HG03159 (cell line): ENCODE results near the gene PLEKHA4.
A peak's percentile ranks its signal among the peaks of the same experiment; 100 is the strongest.
"Not testable (repeated sequence)": the region's sequence is repeated elsewhere in the genome, so short reads cannot be mapped to it uniquely, and the experiment has no call there.

Experiments
- ATAC-seq: cut with Tn5 transposase; IDR thresholded peaks from one replicate; pipeline ENCODE4 v1.9.1; 2021; ENCODE audit warnings: mild to moderate bottlenecking, moderate library complexity; ENCODE audit not compliant: unreplicated experiment

The PLEKHA4 gene

DNA sequence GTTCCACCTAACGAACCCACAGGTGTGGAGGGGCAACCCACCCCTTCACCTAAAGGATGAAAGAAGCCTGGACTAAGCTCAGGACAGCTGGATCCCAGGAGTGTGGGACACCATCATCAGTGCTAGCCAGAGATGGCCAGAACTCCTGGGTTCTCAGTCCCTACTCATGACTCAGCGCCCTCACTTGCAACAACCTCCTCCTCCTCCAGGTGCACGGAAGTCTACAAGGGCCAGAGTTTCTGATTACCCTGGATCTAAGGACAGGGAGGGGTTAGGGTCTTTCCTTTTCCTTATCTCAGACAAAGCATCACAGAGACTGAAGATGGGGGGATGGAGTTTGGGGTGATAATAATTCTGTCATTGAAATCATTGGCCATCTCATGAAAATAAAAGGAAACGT, 22.1 kb upstream of the PLEKHA4 start:
- ATAC-seq = no peak

DNA sequence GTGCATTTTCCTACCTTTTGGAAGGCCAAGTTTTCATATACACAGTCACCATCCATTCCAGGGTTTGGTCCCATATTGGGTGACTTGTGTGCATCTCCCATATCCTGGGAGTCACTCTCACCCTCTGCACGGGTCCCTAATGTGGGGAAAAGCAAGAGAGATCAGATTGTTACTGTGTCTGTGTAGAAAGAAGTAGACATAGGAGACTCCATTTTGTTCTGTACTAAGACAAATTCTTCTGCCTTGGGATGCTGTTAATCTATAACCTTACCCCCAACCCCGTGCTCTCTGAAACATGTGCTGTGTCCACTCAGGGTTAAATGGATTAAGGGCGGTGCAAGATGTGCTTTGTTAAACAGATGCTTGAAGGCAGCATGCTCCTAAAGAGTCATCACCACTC, 21.1 kb upstream of the PLEKHA4 start:
- not testable (repeated sequence) for ATAC-seq

DNA sequence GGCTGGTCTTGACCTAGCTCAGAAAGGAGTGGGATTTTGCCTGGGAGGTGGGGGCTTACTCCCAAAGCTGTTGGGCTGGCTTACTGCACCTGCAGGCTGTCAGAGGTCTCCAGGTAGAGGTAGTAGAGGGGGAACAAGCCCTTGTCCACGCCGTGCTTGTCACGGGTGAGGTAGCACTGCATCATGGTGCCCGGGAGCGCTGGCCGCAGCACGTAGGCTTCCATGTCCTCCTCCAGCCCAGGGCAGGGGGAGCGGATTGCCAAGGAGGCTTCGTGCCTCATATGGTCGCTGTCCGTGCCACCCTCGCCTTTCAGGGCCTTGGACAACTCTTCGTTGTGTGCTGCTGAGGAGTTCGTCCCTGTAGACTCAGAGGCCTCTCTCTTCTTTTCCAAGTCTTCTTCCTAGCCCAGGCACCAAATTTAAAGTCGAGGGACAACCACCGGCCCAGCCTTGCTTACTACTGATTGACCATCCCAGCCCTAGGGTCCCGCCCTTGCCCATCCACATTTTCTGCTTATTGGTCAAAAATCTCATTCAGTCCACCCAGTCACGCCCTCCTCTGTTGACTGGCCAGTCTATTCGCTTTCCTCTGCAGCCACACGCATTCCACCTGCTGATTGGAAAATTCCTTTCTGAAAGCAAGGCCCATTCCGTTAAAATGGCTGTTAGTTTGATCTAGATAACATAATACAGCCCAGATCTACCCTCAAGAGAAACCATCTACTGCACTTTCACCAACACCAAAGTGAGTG, 19.6 kb upstream of the PLEKHA4 start:
- ATAC-seq = no peak

DNA sequence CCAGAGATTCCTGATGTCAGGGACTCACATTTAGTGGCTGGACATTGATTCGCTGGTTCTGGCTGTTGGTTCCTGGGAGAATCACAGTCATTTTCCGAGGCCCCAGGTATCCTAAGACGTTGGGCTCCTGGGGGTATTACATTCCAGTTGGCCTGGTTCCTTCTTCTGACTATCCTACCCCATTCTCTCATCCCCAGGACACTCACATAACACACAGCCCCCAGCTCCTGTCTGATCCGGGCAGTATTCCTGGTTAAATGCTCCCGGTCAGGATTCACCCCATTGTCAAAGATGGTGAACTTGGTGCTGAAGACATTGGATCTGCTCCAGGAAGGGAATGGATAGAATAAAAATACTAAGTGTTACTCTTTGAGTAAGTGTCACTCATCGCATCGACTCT, 15.3 kb upstream of the PLEKHA4 start:
- no peak for ATAC-seq

DNA sequence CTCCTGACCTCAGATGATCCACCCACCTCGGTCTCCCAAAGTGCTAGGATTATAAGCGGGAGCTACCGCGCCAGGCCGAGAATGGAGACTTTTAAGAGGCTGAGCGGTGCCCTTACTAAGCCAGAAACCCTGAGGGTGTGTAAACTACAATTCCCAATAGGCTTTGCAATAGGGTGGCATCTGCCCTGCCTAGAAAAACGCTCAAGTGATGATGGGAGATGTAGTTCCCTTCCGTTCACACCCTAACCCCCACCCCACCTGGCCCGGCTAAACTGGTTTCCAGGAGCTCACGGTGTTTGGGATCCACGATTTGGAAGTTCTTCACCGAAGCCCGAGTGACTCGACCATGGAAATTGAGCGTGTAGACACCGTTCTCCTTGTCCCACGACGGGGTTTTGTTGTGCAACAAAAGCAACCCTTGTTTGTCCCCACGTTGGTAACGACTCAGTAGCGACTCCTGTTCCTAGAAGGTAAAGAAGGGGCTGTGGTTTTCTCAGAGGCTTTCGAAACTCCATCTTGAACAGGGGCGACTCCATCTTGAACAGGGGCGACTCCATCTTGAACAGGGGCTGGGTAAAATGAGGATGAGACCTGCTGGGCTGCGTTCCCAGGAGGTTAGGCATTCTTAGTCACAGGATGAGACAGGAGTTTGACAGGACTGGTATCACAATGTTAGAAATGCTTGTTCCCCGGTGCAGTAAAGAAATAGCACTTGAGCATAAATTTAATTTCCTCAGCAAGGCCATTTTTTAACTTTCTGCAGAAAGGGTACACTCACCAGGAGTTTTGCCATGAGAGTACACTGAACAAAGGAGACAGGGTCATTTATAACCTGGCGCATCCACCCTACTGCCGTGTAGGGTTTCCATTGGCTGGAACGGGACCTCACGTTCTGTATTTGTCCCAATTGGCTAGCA, 13.6 kb upstream of the PLEKHA4 start:
- ATAC-seq = no peak

- not testable (repeated sequence) for ATAC-seq
Measured at GRCh38 chr19:48879696-48880095, 11.3 kb upstream of the PLEKHA4 start.

- ATAC-seq = no peak
Measured at GRCh38 chr19:48879025-48879637, 10.7 kb upstream of the PLEKHA4 start.

GRCh38 chr19:48878196-48879024, 10.0 kb upstream of the PLEKHA4 start:
- no peak for ATAC-seq

DNA sequence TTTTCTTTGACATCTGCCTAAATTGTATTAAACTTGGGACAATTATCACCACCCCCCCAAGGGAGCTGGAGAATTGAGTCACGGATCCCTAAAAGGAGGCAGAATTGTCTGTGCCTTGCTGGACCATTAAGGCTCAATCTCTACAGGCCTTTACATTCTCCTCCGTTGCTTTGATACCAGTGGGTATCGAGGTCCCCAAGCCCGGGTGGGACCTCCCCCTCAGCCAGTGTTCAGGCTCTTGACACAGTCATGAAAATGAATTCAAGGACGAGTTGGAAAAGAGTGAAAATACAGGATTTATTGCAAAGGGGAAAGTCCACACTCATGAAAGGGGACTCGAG, 9.4 kb upstream of the PLEKHA4 start:
- ATAC-seq = no peak

- ATAC-seq = not testable (repeated sequence)
Measured at GRCh38 chr19:48876043-48876981, 7.9 kb upstream of the PLEKHA4 start.

DNA sequence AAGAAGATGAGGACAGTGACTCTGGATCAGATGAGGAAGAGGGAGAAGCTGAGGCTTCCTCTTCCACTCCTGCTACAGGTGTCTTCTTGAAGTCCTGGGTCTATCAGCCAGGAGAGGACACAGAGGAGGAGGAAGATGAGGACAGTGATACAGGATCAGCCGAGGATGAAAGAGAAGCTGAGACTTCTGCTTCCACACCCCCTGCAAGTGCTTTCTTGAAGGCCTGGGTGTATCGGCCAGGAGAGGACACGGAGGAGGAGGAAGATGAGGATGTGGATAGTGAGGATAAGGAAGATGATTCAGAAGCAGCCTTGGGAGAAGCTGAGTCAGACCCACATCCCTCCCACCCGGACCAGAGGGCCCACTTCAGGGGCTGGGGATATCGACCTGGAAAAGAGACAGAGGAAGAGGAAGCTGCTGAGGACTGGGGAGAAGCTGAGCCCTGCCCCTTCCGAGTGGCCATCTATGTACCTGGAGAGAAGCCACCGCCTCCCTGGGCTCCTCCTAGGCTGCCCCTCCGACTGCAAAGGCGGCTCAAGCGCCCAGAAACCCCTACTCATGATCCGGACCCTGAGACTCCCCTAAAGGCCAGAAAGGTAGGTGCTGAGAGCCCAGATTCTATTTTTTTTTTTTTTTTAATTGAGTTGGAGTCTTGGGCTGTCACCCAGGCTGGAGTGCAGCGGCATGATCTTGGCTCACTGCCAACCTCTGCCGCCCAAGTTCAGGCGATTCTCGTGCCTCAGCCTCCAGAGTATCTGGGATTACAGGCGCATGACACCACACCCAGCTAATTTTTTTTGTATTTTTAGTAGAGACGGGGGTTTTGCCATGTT, 6.1 kb upstream of the PLEKHA4 start:
- ATAC-seq = no peak

DNA sequence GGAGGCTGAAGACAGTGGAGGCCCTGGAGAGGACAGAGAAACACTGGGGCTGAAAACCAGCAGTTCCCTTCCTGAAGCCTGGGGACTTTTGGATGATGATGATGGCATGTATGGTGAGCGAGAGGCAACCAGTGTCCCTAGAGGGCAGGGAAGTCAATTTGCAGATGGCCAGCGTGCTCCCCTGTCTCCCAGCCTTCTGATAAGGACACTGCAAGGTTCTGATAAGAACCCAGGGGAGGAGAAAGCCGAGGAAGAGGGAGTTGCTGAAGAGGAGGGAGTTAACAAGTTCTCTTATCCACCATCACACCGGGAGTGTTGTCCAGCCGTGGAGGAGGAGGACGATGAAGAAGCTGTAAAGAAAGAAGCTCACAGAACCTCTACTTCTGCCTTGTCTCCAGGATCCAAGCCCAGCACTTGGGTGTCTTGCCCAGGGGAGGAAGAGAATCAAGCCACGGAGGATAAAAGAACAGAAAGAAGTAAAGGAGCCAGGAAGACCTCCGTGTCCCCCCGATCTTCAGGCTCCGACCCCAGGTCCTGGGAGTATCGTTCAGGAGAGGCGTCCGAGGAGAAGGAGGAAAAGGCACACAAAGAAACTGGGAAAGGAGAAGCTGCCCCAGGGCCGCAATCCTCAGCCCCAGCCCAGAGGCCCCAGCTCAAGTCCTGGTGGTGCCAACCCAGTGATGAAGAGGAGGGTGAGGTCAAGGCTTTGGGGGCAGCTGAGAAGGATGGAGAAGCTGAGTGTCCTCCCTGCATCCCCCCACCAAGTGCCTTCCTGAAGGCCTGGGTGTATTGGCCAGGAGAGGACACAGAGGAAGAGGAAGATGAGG, 5.3 kb upstream of the PLEKHA4 start:
- ATAC-seq = no peak

DNA sequence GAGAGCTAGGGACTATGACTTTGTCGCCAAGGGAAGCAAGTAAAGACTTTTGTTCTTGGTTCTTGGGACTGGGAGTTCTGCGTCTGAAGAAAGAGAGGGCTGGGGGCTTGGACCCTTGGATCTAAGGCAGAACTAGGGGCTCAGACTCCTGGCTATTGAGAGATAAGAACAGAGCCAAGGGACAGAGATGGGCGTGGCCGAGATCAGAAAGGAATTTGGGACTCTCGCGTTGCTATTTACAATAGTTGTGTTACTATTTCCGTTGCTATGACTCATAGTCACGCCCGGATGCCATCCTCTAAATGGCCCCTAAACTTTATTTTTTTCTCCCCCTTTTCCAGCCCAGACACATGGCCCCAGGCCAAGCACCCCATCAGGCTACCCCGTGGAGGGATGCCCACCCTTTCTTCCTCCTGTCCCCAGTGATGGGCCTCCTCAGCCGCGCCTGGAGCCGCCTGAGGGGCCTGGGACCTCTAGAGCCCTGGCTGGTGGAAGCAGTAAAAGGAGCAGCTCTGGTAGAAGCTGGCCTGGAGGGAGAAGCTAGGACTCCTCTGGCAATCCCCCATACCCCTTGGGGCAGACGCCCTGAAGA, 4.6 kb upstream of the PLEKHA4 start:
- no peak for ATAC-seq

DNA sequence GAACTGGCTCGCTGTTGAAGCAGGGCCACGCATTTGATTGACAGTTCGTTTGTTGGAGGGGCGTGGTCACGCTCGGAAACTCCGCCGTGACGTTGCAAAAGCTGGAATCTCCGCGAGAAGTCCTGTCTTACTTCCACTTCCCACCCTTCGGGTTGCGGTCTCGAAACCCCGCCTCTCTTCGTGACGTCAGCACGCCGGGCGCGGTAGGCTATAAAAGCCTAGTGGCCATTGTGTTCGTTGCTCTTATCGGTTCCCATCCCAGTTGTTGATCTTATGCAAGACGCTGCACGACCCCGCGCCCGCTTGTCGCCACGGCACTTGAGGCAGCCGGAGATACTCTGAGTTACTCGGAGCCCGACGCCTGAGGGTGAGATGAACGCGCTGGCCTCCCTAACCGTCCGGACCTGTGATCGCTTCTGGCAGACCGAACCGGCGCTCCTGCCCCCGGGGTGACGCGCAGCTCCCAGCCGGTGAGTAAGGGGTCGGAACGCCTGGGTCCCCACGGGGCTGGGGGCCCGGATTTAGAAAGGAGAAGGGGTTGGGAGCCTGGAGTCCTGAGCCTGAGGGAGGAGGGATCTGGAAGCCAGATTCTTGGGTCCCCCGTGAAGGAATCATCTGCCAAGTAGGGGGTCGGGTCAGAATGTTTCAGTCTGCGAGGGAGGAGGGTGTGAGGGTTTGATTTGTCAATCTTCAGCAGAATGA, 3.9 kb upstream of the PLEKHA4 start, which contains the start of gene PPP1R15A:
Gene PPP1R15A (plus strand): TSS at position 240 of the 702 bp plus-strand sequence. CDS start 813 bp downstream, outside the sequence.
- ATAC-seq = peak; percentile 42

- not testable (repeated sequence) for ATAC-seq
Measured at GRCh38 chr19:48871471-48872181, 3.2 kb upstream of the PLEKHA4 start.

DNA sequence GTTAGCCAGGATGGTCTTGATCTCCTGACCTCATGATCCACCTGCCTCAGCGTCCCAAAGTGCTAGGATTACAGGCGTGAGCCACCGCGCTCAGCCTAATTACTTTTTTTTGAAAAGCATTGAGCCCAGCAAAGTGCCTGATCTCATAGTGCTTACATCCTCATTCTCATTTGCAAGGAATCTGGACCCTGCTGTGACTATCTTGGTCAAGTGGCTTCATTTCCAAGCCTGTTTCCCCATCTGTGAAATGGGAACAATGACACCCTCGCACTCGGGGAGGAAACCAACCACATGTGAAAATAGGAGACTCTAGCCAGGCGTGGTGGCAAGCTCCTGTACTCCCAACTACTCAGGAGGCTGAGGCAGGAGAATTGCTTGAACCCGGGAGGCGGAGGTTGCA, 1.6 kb upstream of the PLEKHA4 start:
- no peak for ATAC-seq
